Measurements from ENCODE around the gene CSPG4. TPM values are rescaled to one million over a fixed set of nuclear protein-coding genes. Genes with fewer than 3 reads are reported as not detected.

CSPG4 gene
- total and polyA plus RNA-seq, 2 of the 8 experiments (the other 6 are each of a cell fraction or from before 2014, with no cell fraction given), result 1.4 to 3.0 TPM

- TF ChIP-seq NRF1 (IDR thresholded peaks at IDR 0.05; ENCODE audit: low read depth, low read length), result no peak
- TF ChIP-seq, protein P1, sequence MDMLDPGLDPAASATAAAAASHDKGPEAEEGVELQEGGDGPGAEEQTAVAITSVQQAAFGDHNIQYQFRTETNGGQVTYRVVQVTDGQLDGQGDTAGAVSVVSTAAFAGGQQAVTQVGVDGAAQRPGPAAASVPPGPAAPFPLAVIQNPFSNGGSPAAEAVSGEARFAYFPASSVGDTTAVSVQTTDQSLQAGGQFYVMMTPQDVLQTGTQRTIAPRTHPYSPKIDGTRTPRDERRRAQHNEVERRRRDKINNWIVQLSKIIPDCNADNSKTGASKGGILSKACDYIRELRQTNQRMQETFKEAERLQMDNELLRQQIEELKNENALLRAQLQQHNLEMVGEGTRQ (IDR thresholded peaks at IDR 0.05; ENCODE audit: low read length), result no peak
- no peak for TF ChIP-seq RNF2 (IDR thresholded peaks at IDR 0.05; ENCODE audit: borderline replicate concordance, low read depth, low read length, missing control alignments, poor library complexity, severe bottlenecking)
- TF ChIP-seq ASH2L (IDR thresholded peaks at IDR 0.05; ENCODE audit: low read length), result no peak
- TF ChIP-seq CHD7 (IDR thresholded peaks at IDR 0.05; ENCODE audit: insufficient replicate concordance, low read length), result no peak
- TF ChIP-seq SP1 (IDR thresholded peaks at IDR 0.05; ENCODE audit: low read depth, low read length), result no peak
- no peak for TF ChIP-seq CBX8 (IDR thresholded peaks at IDR 0.05; ENCODE audit: borderline replicate concordance, low read depth, low read length)
- no peak for TF ChIP-seq KDM5A (IDR thresholded peaks at IDR 0.05; ENCODE audit: low read length)
Measured at GRCh38 chr15:75682181-75683135, 30.2 kb downstream of the CSPG4 start (continued).

All from H1 (cell line).